IMR-90 (cell line): ENCODE data around the gene CSRP1. TPM values are rescaled to one million over a fixed set of nuclear protein-coding genes. Genes with fewer than 3 reads are reported as not detected.
"Not testable (repeated sequence)": the region's sequence is repeated elsewhere in the genome, so short reads cannot be mapped to it uniquely, and the experiment has no call there.

Experiments
- ATAC-seq: fragments of 200-7000 bp; cut with Tn5 transposase; 2 replicates; pipeline ENCODE4 v1.9.1; 2020; ENCODE audit warnings: low read depth, mild to moderate bottlenecking, moderate library complexity
- BruUV-seq: library from RNA; stranded (reverse); fragments of 400-500 nt; replicated peaks from 2 replicates; lab custom pipeline; 2021; lab: Mats Ljungman, UMichigan
- CTCF ChIA-PET: fragments of 300-600 bp; formaldehyde crosslinking; extraction: SDS; loops from one replicate; lab custom pipeline; 2021; ENCODE audit warnings: antibody characterized with exemption; lab: Yijun Ruan, JAX
- POLR2A ChIA-PET: fragments of 300-600 bp; sonication (Branson Sonifier 250); formaldehyde crosslinking; loops from one replicate; lab custom pipeline; 2022; ENCODE audit warnings: antibody characterized with exemption; ENCODE audit not compliant: unreplicated experiment; lab: Charles Lee
- DNase-seq: peaks from one replicate; pipeline ENCODE4 v3.0.0; 2013
- H2AFZ ChIP-seq: replicated peaks from 2 replicates; pipeline ENCODE3; 2013; ENCODE audit warnings: low read length, mild to moderate bottlenecking; ENCODE audit not compliant: poor library complexity
- H2AK5ac ChIP-seq: 2 replicates; pipeline ENCODE4 v1.6.1; 2013; ENCODE audit warnings: low read depth, low read length, inconsistent platforms
- H2AK9ac ChIP-seq: replicated peaks from 2 replicates; pipeline ENCODE3; 2013; ENCODE audit warnings: mild to moderate bottlenecking, low read depth, low read length, moderate library complexity; ENCODE audit not compliant: poor library complexity
- H2BK120ac ChIP-seq: 2 replicates; pipeline ENCODE4 v1.6.1; 2013; ENCODE audit warnings: low read depth, low read length, inconsistent platforms
- H2BK15ac ChIP-seq: 3 replicates; pipeline ENCODE4 v1.6.1; 2013; ENCODE audit warnings: low read depth, low read length, inconsistent platforms
- H2BK20ac ChIP-seq: 2 replicates; pipeline ENCODE4 v1.6.1; 2013; ENCODE audit warnings: low read depth, mild to moderate bottlenecking, inconsistent platforms, low read length, moderate library complexity
- H2BK5ac ChIP-seq: 2 replicates; pipeline ENCODE4 v1.6.1; 2013; ENCODE audit warnings: mild to moderate bottlenecking, low read depth, low read length, inconsistent platforms; ENCODE audit not compliant: poor library complexity, severe bottlenecking
- H3K14ac ChIP-seq: replicated peaks from 2 replicates; pipeline ENCODE4 v1.6.1; 2013; ENCODE audit warnings: low read depth, low read length, inconsistent platforms
- H3K18ac ChIP-seq: 2 replicates; pipeline ENCODE4 v1.6.1; 2013; ENCODE audit warnings: low read depth, low read length, control low read depth
- H3K23ac ChIP-seq: 2 replicates; pipeline ENCODE4 v1.6.1; 2013; ENCODE audit warnings: low read depth, low read length, inconsistent platforms
- H3K27ac ChIP-seq: 2 replicates; pipeline ENCODE4 v1.5.1; 2013; ENCODE audit warnings: mild to moderate bottlenecking, control low read depth, low read length; ENCODE audit not compliant: insufficient read depth
- H3K27me3 ChIP-seq: 2 replicates; pipeline ENCODE4 v1.6.1; 2013; ENCODE audit warnings: low read length; ENCODE audit not compliant: control insufficient read depth, insufficient read depth
- H3K36me3 ChIP-seq: 2 replicates; pipeline ENCODE4 v1.6.1; 2013; ENCODE audit warnings: low read length, mixed read lengths; ENCODE audit not compliant: control insufficient read depth, insufficient read depth
- H3K4ac ChIP-seq: 2 replicates; pipeline ENCODE4 v1.6.1; 2013; ENCODE audit warnings: low read depth, low read length, inconsistent platforms
- H3K4me1 ChIP-seq: 2 replicates; pipeline ENCODE4 v1.6.1; 2013; ENCODE audit warnings: low read length, mixed read lengths; ENCODE audit not compliant: control insufficient read depth, insufficient read depth
- H3K4me2 ChIP-seq: 2 replicates; pipeline ENCODE4 v1.6.1; 2013; ENCODE audit warnings: low read depth, mild to moderate bottlenecking, control low read depth, low read length, moderate library complexity
- H3K4me3 ChIP-seq: 2 replicates; pipeline ENCODE4 v1.5.1; 2013; ENCODE audit warnings: low read depth, mild to moderate bottlenecking, control low read depth, low read length, moderate library complexity; ENCODE audit not compliant: insufficient read depth
- H3K56ac ChIP-seq: 2 replicates; pipeline ENCODE4 v1.6.1; 2013; ENCODE audit warnings: low read length, inconsistent platforms; ENCODE audit not compliant: insufficient read depth; ENCODE audit errors: extremely low read depth
- H3K79me1 ChIP-seq, 2 experiments: 2 replicates each; pipeline ENCODE4 v1.6.1; 2013; ENCODE audit warnings: low read length in 2 of 2, inconsistent platforms in 1 of 2, low read depth in 1 of 2
- H3K9ac ChIP-seq: 2 replicates; pipeline ENCODE4 v1.6.1; 2013; ENCODE audit warnings: low read depth, low read length, control low read depth
- H3K9me1 ChIP-seq: 2 replicates; pipeline ENCODE4 v1.6.1; 2013; ENCODE audit warnings: low read length, inconsistent platforms; ENCODE audit not compliant: insufficient read depth
- H3K9me3 ChIP-seq: 2 replicates; pipeline ENCODE4 v1.6.1; 2013; ENCODE audit warnings: low read length; ENCODE audit not compliant: control insufficient read depth, insufficient read depth
- H4K20me1 ChIP-seq: 2 replicates; pipeline ENCODE4 v1.6.1; 2013; ENCODE audit warnings: low read length, inconsistent platforms; ENCODE audit not compliant: insufficient read depth
- H4K5ac ChIP-seq: 2 replicates; pipeline ENCODE4 v1.6.1; 2013; ENCODE audit warnings: mild to moderate bottlenecking, low read depth, low read length, control low read depth
- H4K8ac ChIP-seq, 2 experiments: 2 replicates each; pipeline ENCODE4 v1.6.1; 2013; ENCODE audit warnings: low read depth in 2 of 2, low read length in 2 of 2, control low read depth in 1 of 2, inconsistent platforms in 1 of 2
- H4K91ac ChIP-seq: 2 replicates; pipeline ENCODE4 v1.6.1; 2013; ENCODE audit warnings: low read depth, low read length, inconsistent platforms; ENCODE audit not compliant: insufficient read depth
- BHLHE40 ChIP-seq: fragments of 150-350 bp; IDR thresholded peaks from 2 replicates; pipeline ENCODE4 v1.6.1; 2016; ENCODE audit warnings: mild to moderate bottlenecking, low read depth, low read length
- FOS ChIP-seq: fragments of 150-350 bp; IDR thresholded peaks from 2 replicates; pipeline ENCODE4 v1.6.1; 2016; ENCODE audit warnings: low read depth, low read length
- RCOR1 ChIP-seq: IDR thresholded peaks from 2 replicates; pipeline ENCODE4 v1.6.1; 2012; ENCODE audit warnings: mild to moderate bottlenecking, low read length, improper control_type of control experiment; ENCODE audit not compliant: insufficient replicate concordance
- WGBS, 2 experiments: methylation state at CpG; one replicate each; pipeline versions ENCODE4 v1.1.5 to v1.1.7; 2013; ENCODE audit warnings: missing lambda C conversion rate in 2 of 2; ENCODE audit not compliant: insufficient read length in 1 of 2; ENCODE audit errors: extremely low coverage in 2 of 2; 5-methylcytosine and 5-hydroxymethylcytosine counted together
- dilution Hi-C: fragments of 300-500 bp; cut with HindIII; formaldehyde crosslinking; loops from one replicate; pipeline ENCODE4 v1.14.3; 2018; ENCODE audit warnings: low sequenced_read_pairs; ENCODE audit not compliant: unreplicated experiment
- in situ Hi-C: fragments of 300-500 bp; cut with MboI; formaldehyde crosslinking; loops from 3 replicates; pipeline ENCODE4 v1.14.3; 2019; ENCODE audit warnings: low sequenced_read_pairs, inconsistent platforms, mixed read lengths
- intact Hi-C: fragments of 100-400 bp; cut with micrococcal nuclease; formaldehyde crosslinking; loops from 2 replicates; pipeline ENCODE4 v1.10.0; 2022
- polyA plus RNA-seq, 3 experiments: library from polyadenylated mRNA; depleted of rRNA; stranded (reverse); fragments of >200 nt; gene quantifications; 2 replicates each; pipeline ENCODE4 v1.2.3, GENCODE V29; 2012; ENCODE audit warnings: low replicate concordance in 1 of 3
- total RNA-seq: library from RNA; depleted of rRNA; stranded (reverse); fragments of >200 nt; gene quantifications from 2 replicates; pipeline ENCODE4 v1.2.3, GENCODE V29; 2012
- TF ChIP-seq, protein P1 (sequence below): fragments of 150-350 bp; IDR thresholded peaks from 2 replicates; pipeline ENCODE4 v1.6.1; 2016; ENCODE audit warnings: low read depth, mild to moderate bottlenecking, low read length, moderate library complexity, borderline replicate concordance

CSRP1 gene
- total and polyA plus RNA-seq, 2 of the 4 experiments (the other 2 are of a cell fraction), result 1,037 to 1,498 TPM

DNA sequence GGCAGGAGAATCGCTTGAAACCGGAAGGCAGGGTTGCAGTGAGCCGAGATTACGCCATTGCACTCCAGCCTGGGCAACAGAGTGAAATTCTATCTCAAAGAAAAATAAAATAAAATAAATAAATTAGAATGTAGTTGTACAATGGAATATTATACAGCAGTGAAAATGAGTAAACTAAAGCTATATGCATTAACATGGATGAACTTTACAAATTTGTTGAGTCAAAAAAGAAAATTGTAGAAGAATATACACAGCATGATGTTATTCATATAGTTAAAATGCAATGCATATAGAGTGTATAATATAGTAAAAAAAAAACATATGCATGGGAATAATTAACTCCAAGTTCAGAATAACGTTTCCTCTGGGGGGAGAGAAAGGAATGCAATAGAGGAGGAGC, 21.0 kb upstream of the CSRP1 start (continued):
- TF ChIP-seq, protein P1, sequence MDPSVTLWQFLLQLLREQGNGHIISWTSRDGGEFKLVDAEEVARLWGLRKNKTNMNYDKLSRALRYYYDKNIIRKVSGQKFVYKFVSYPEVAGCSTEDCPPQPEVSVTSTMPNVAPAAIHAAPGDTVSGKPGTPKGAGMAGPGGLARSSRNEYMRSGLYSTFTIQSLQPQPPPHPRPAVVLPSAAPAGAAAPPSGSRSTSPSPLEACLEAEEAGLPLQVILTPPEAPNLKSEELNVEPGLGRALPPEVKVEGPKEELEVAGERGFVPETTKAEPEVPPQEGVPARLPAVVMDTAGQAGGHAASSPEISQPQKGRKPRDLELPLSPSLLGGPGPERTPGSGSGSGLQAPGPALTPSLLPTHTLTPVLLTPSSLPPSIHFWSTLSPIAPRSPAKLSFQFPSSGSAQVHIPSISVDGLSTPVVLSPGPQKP, result no peak
- TF ChIP-seq BHLHE40 (no peak), FOS (no peak)

DNA sequence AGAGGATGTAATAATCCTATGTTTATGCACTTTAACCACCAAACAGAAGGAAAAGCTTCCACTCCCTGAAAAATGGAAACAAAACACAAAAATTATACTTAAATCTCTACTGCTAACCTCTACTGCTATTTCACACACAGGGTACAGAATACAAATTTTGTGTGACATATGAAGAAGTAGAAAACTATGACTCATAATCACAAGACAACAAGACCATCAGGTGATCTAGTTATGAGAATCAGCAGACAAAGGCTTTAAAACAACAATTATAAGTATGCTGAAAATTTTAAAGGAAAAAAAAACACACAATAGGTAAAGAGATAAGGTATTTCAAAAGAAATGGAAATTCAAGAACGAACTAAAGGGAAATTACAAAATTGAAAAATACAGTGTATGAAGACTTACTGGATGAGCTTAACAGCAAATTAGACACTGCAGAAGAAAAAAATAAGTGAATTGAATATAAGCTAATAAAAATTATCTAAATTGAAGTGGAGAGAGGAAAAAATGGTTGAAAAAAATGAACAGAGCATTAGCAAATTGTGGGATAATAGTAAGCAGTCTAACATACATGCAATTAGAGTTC, 18.4 kb upstream of the CSRP1 start:
- Histone ChIP-seq H3K4me3 (no peak overlapping the region), H2BK5ac (no peak overlapping the region), H2AK5ac (no peak overlapping the region), H3K4me1 (peaks cover 2% of the 10 kb centered on the region; the same call in 1 of the 2 replicates), H4K20me1 (no peaks in the 10 kb centered on the region), H3K18ac (no peak overlapping the region), H3K56ac (no peak overlapping the region), H3K9me3 (0 out of 2 replicates have a peak, but pooled peaks cover 2% of the 10 kb centered on the region), H4K5ac (no peak overlapping the region), H3K4me2 (no peak overlapping the region), H3K23ac (no peak overlapping the region), H4K8ac (no peak overlapping the region), H3K14ac (no peak overlapping the region), H2AK9ac (no peak overlapping the region), H2BK15ac (no peak overlapping the region), H3K27ac (no peak overlapping the region), H3K4ac (no peak overlapping the region), H2BK20ac (no peak overlapping the region), H3K9ac (no peak overlapping the region), H3K79me1 (no peaks in the 10 kb centered on the region), H2BK120ac (no peak overlapping the region), H3K27me3 (no peaks in the 10 kb centered on the region), H3K36me3 (no peaks in the 10 kb centered on the region), H4K91ac (no peak overlapping the region), H2AFZ (no peak overlapping the region), H3K9me1 (no peaks in the 10 kb centered on the region)
- intact Hi-C loops (no loop called here), in situ Hi-C loops (loop anchor here (25.0 kb wide), 2 partner anchors 437 to 612 kb away; partner anchors contain the start of genes ARL8A and TIMM17A), dilution Hi-C loops (no loop called here)
- DNase-seq (no peak), ATAC-seq (no peak)
- CTCF ChIA-PET, result interaction anchor here (0.6 to 2.7 kb wide), 2 partner anchors 13 to 274 kb away, joined by 3 to 12 read pairs; no protein-coding TSS in a partner anchor
- POLR2A ChIA-PET, result no interaction called here
- WGBS, 2 experiments, result no CpG with 5 or more reads among the region's 1 CpG
- TF ChIP-seq BHLHE40 (no peak), RCOR1 (no peak)
- BruUV-seq, result no TSS peak

DNA sequence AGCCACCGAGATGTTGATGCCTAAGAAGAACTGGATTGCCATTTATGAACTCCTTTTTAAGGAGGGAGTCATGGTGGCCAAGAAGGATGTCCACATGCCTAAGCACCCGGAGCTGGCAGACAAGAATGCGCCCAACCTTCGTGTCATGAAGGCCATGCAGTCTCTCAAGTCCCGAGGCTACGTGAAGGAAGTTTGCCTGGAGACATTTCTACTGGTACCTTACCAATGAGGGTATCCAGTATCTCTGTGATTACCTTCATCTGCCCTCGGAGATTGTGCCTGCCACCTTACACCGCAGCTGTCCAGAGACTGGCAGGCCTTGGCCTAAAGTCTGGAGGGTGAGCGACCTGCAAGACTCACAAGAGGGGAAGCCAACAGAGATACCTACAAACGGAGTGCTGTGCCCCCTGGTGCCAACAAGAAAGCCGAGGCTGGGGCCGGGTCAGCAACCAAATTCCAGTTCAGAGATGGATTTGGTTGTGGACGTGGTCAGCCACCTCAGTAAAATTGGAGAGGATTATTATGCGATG, 13.2 kb upstream of the CSRP1 start:
- H4K5ac ChIP-seq, H2BK5ac ChIP-seq, intact Hi-C loops, H3K4ac ChIP-seq, H3K27me3 ChIP-seq, H2AK9ac ChIP-seq, H2BK120ac ChIP-seq, H3K9me3 ChIP-seq, H4K20me1 ChIP-seq, in situ Hi-C loops, H4K8ac ChIP-seq, H3K36me3 ChIP-seq, ATAC-seq, H3K56ac ChIP-seq, POLR2A ChIA-PET, H2AFZ ChIP-seq, H3K18ac ChIP-seq, H3K4me3 ChIP-seq, H3K4me2 ChIP-seq, H3K4me1 ChIP-seq, H2BK20ac ChIP-seq, H3K23ac ChIP-seq, H3K27ac ChIP-seq, H3K9ac ChIP-seq, H3K14ac ChIP-seq, H3K9me1 ChIP-seq, H2BK15ac ChIP-seq, BruUV-seq, dilution Hi-C loops, H3K79me1 ChIP-seq, H4K91ac ChIP-seq, DNase-seq, H2AK5ac ChIP-seq: not testable (repeated sequence)
- WGBS, 2 experiments, result 94% methylated on average over 3 of the region's 14 CpGs; no CpG with 5 or more reads in 1 of the 2 experiments
- CTCF ChIA-PET, result interaction anchor here (0.6 kb wide), 1 partner anchor 14 kb away, joined by 9 read pairs; no protein-coding TSS in a partner anchor
